Measurements from ENCODE around the gene PTPRM.

PTPRM gene

GRCh38 chr18:7870266-7870665 is 303.1 kb downstream of the PTPRM start:
- no peak for DNase-seq

DNA sequence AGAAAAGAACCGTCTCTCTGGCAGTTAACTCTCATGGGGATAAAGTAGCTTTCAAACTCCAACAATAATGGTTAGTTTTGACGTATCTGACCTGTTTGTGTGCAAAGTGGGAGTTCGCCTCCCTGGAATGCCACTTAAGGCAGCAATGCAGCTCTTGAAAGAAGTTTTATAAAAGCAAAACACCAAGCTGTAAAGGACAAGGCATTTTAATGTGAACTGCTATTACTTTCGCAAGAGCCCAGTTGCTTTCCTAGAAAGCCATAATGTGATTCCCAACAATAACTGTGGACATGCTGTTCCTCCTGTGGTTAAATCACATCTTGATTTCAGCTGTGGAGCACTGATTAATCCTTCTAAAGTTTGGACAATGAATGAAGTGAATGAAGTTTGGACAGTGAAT is 303.7 kb downstream of the PTPRM start:
- DNase-seq = no peak

GRCh38 chr18:7871560-7872456 is 304.7 kb downstream of the PTPRM start:
- DNase-seq = no peak

DNA sequence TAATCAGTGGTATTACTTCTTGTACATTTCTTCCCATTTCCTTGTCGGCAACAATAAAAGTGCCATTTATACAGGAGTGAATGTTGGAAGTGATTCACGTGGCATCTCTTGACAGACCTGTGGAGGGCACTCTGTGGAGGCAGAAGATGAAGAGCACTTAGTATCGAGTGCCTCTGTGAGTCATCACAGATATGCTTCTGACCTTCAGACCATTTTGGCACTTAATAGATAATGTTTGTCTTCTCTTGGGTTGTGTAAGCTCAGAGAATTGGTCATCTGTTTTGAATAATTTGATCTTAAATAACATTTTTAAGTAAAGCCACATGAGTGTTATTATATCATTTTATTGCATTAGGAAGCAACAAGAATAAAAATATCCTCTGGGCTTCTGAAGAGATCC is 305.5 kb downstream of the PTPRM start:
- no peak for DNase-seq

- DNase-seq = no peak
Measured at GRCh38 chr18:7873316-7873715, 306.2 kb downstream of the PTPRM start.

- DNase-seq = no peak
Measured at GRCh38 chr18:7876354-7877104, 309.4 kb downstream of the PTPRM start.

DNA sequence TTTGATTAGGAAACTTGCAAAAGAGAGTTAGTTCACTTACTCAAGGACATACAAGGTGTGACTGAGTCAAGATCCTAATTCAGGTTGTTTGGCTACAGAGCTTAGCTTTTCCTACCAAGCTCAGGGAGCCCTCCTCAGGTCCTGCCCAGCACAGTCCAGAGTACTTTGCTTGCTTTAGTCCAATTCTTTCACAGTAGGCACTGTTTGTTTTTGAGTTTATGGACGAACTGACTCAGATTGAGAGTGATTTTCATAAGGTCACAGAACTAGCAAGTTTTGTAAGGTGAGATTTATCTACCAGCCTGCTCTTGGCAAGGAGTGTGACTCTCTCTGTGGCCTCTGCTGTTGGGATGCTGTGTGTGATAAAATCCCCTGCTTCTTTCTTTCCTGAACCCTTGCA is 310.5 kb downstream of the PTPRM start:
- no peak for DNase-seq

- DNase-seq = no peak
Measured at GRCh38 chr18:7878265-7879211, 311.4 kb downstream of the PTPRM start.

GRCh38 chr18:7879717-7880116 is 312.6 kb downstream of the PTPRM start:
- no peak for DNase-seq

DNA sequence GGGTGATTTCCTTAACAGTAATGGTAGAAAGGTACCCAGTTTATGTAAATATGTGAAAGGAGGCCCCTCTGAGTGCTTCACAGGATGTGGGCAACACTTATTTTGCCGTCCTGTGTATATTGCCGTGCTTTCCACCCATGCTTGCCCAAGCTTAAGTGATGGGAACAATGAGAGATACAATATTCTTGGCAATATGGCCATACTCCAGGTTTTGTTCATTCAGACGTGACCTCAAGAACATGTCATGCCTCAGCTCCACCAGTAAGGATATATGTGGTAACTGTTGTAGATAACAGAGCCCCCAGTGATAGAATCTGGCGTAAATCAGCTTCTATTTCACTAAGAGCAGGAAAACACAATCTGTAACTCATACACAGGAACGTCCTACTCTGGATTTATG is 318.7 kb downstream of the PTPRM start:
- DNase-seq = no peak

GRCh38 chr18:7886436-7886835 is 319.3 kb downstream of the PTPRM start:
- DNase-seq = no peak

DNA sequence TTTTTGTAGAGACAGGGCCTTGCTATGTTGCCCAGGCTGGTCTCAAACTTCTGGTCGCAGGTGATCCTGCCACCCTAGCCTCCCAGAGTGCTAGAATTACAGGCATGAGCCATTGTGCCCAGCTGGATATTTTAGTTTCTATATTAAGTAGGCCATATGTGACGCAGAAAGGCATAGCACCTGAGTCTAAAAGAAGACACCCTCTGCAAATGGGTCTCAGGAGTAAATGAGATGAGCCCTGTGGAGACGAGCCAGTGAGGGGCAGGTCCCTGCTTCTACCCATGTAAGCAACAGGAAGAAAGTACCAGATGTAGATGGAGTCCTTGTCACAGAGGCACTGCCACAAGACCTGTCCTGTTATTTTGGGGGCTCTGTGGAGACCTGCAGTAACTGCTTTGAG is 322.4 kb downstream of the PTPRM start:
- DNase-seq = no peak

GRCh38 chr18:7890075-7890474 is 323.0 kb downstream of the PTPRM start:
- no peak for DNase-seq

DNA sequence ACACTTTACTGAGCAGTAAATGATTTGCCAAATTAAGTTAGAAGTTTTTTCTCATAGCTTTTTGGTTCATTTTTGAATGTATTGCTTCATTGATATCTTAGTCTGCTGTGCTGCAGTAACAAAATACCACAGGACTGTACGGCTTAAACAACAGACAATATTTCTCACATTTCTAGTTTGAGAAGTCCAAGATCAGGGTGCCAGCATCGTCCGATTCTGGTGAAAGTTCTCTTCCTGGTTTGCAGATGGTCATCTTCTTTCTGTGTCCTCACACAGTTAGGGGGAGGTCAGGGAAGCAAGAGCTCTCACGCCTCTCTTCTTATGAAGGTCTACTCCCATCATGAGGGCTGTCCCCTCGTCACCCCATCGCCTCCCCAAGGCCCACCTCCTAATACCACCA is 325.4 kb downstream of the PTPRM start:
- DNase-seq = no peak

DNA sequence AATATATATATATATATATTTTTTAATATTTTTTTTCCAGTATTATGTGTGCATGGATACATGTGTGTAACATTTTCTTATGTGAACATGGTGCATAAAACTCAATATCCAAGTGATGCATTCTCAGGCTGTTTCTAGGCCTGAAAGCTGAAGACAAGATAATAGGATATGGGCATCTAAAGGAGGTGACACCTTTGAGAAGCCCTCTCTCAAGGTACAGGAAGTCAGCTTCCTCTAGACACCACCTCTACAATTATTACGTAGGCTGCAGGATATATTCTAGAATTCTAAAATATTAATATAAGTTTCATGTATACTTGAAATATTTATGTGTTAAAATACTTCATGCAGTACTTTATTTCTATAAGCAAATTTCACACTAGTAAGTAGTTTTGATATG is 327.5 kb downstream of the PTPRM start:
- DNase-seq = no peak

DNA sequence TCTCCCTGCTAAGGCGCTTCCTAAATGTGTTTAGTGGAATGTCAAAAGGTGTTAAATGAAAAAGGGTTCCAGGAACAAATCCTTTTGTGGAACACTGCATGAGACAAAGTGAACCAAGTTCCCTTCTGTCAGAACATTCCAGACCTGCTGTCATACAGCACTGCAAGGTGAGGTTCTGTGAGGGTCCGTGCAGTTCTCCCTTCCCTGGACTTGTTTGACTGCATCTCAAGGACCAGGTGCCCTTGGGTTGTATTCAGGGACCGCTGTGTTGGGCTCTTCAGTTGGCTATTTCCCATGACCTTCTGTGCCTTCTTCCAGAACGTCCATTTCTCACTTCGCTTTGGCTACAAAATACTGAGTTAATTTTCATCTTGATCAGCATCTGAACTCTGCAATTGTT is 328.2 kb downstream of the PTPRM start:
- no peak for DNase-seq

DNA sequence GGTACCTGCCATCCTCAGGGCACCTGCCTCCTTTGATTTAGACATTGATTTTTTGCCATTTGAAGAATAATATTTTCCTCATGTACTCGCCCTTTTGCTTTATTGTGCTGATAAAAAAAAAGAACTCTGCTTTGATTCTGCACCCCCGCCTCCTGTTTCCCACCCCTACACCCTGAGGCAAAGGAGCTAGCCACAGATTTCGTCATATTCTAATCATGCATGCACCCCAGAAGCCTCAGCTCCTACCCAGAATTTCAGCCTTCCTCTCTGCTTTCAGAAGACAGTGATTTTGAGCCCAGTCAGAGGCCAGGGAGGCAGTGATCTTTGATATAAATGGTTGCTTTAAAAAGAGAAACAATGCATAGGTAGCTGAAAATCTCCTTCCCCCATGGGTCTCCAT is 329.0 kb downstream of the PTPRM start:
- no peak for DNase-seq

- no peak for DNase-seq
Measured at GRCh38 chr18:7896805-7897518, 329.8 kb downstream of the PTPRM start.

GRCh38 chr18:7898181-7898580 is 331.1 kb downstream of the PTPRM start:
- no peak for DNase-seq

DNA sequence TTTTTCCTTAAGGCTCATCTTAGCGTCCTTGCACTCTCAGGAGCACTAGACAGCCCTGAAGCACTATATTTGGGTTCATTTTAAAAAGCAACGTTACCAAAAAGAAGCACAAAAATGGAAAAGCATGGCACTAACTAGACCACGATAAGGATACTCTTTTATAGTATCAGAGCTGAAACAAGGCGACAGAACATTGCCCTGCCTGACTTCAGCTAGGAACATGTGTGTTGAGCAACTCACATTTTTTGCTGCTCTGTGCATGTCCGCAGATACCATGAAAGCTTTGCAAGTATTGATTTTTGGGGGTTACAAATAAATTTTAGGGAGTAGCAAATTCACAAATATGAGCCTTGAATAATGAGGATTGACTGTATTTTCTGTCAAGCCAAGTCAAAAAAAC is 332.0 kb downstream of the PTPRM start:
- no peak for DNase-seq

- DNase-seq = no peak
Measured at GRCh38 chr18:7900091-7900490, 333.0 kb downstream of the PTPRM start.

- DNase-seq = no peak
Measured at GRCh38 chr18:7901657-7902056, 334.5 kb downstream of the PTPRM start.

All from effector CD8-positive, alpha-beta T cell (primary cell).